ENCODE results near the gene IL9. TPM values are rescaled to one million over a fixed set of nuclear protein-coding genes. Genes with fewer than 3 reads are reported as not detected.
"Not testable (repeated sequence)": the region's sequence is repeated elsewhere in the genome, so short reads cannot be mapped to it uniquely, and the experiment has no call there.

The IL9 gene
- total RNA-seq, 1 experiment from 2014 or later, result not detected

- no peaks in the 10 kb centered on the region for H4K20me1 ChIP-seq (ENCODE audit: insufficient read depth, low read depth, low read length)
- no peak overlapping the region for H3K9ac ChIP-seq (ENCODE audit: low read length)
- no peaks in the 10 kb centered on the region for H3K79me2 ChIP-seq (ENCODE audit: low read length)
- DNase-seq, result no peak
- H2AFZ ChIP-seq (ENCODE audit: low read length), result no peak overlapping the region
- H3K4me1 ChIP-seq (ENCODE audit: low read length), result no peaks in the 10 kb centered on the region
- no peak overlapping the region for H3K4me2 ChIP-seq (ENCODE audit: low read depth, low read length, poor library complexity, severe bottlenecking)
- H3K36me3 ChIP-seq (ENCODE audit: insufficient read depth, low read length), result no peaks in the 10 kb centered on the region
- H3K9me3 ChIP-seq (ENCODE audit: low read length), result no peaks in the 10 kb centered on the region
- H3K9me2 ChIP-seq (replicated peaks; ENCODE audit: insufficient read depth, low read length), result no peaks in the 10 kb centered on the region
- no peak overlapping the region for H3K27ac ChIP-seq (ENCODE audit: low read length)
- no peak overlapping the region for H3K4me3 ChIP-seq (ENCODE audit: low read length)
- no peaks in the 10 kb centered on the region for H3K27me3 ChIP-seq (ENCODE audit: low read length)
Observed at GRCh38 chr5:135862744-135863143, 32.9 kb downstream of the IL9 start.

GRCh38 chr5:135862086-135862485 is 33.6 kb downstream of the IL9 start:
- H3K4me3 ChIP-seq (ENCODE audit: low read length), result no peak overlapping the region
- H3K9me3 ChIP-seq (ENCODE audit: low read length), result no peaks in the 10 kb centered on the region
- no peaks in the 10 kb centered on the region for H3K4me1 ChIP-seq (ENCODE audit: low read length)
- H2AFZ ChIP-seq (ENCODE audit: low read length), result no peak overlapping the region
- H3K4me2 ChIP-seq (ENCODE audit: low read depth, low read length, poor library complexity, severe bottlenecking), result no peak overlapping the region
- H3K36me3 ChIP-seq (ENCODE audit: insufficient read depth, low read length), result no peaks in the 10 kb centered on the region
- no peaks in the 10 kb centered on the region for H3K9me2 ChIP-seq (replicated peaks; ENCODE audit: insufficient read depth, low read length)
- no peaks in the 10 kb centered on the region for H3K27me3 ChIP-seq (ENCODE audit: low read length)
- H3K9ac ChIP-seq (ENCODE audit: low read length), result no peak overlapping the region
- H4K20me1 ChIP-seq (ENCODE audit: insufficient read depth, low read depth, low read length), result no peaks in the 10 kb centered on the region
- H3K79me2 ChIP-seq (ENCODE audit: low read length), result no peaks in the 10 kb centered on the region
- H3K27ac ChIP-seq (ENCODE audit: low read length), result no peak overlapping the region
- DNase-seq, result no peak

DNA sequence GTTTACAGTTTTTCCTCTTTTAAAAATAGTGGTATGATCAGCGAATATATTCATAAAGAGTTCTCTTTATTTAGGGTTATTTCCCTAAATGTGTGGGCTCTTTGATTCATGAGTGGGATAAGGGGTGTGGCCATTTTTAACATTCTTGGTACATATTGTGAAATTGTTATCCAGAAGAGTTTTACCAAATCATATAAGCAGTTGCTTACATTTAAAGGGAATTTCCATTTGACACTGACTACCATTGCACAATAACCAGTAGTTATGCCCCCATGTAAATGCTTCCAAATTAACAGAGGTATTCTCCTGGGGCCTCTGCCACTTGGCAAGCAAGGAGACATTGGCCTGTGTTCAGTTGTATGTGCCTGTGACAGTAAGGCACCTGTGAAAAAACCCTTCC is 34.0 kb downstream of the IL9 start:
- no peak for DNase-seq
- no peak overlapping the region for H3K4me3 ChIP-seq (ENCODE audit: low read length)
- H3K9ac ChIP-seq (ENCODE audit: low read length), result no peak overlapping the region
- no peaks in the 10 kb centered on the region for H3K79me2 ChIP-seq (ENCODE audit: low read length)
- H3K4me2 ChIP-seq (ENCODE audit: low read depth, low read length, poor library complexity, severe bottlenecking), result no peak overlapping the region
- no peaks in the 10 kb centered on the region for H3K27me3 ChIP-seq (ENCODE audit: low read length)
- no peak overlapping the region for H3K27ac ChIP-seq (ENCODE audit: low read length)
- H3K4me1 ChIP-seq (ENCODE audit: low read length), result no peaks in the 10 kb centered on the region
- no peaks in the 10 kb centered on the region for H3K9me3 ChIP-seq (ENCODE audit: low read length)
- no peaks in the 10 kb centered on the region for H4K20me1 ChIP-seq (ENCODE audit: insufficient read depth, low read depth, low read length)
- no peaks in the 10 kb centered on the region for H3K36me3 ChIP-seq (ENCODE audit: insufficient read depth, low read length)
- H2AFZ ChIP-seq (ENCODE audit: low read length), result no peak overlapping the region
- H3K9me2 ChIP-seq (replicated peaks; ENCODE audit: insufficient read depth, low read length), result no peaks in the 10 kb centered on the region

DNA sequence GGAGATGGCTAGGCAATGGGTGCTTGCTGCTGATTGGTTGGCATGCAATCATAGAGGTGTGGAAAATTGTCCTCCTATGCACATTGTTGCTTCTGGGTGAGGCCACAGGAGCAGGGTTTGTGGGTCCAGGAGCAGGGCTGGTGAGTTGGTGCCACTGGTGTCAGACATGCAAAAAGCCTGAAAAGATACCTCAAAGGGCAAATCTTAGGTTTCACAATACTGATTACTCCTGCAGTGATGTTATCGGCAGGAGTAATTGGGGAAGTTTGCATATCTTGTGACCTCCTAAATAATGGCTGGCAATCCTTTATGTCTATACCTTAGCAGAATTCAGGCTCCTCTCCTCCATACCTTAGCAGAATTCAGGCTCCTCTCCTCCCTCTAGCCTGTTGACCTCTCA is 36.0 kb downstream of the IL9 start:
- Histone ChIP-seq H3K9me3 (ENCODE audit: low read length) (no peaks in the 10 kb centered on the region), H3K9ac (ENCODE audit: low read length) (no peak overlapping the region), H3K27me3 (ENCODE audit: low read length) (no peaks in the 10 kb centered on the region), H3K4me2 (ENCODE audit: low read depth, low read length, poor library complexity, severe bottlenecking) (no peak overlapping the region), H4K20me1 (ENCODE audit: insufficient read depth, low read depth, low read length) (no peaks in the 10 kb centered on the region), H3K4me3 (ENCODE audit: low read length) (no peak overlapping the region), H3K9me2 (replicated peaks; ENCODE audit: insufficient read depth, low read length) (no peaks in the 10 kb centered on the region), H2AFZ (ENCODE audit: low read length) (no peak overlapping the region), H3K4me1 (ENCODE audit: low read length) (no peaks in the 10 kb centered on the region), H3K36me3 (ENCODE audit: insufficient read depth, low read length) (no peaks in the 10 kb centered on the region), H3K27ac (ENCODE audit: low read length) (no peak overlapping the region), H3K79me2 (ENCODE audit: low read length) (no peaks in the 10 kb centered on the region)
- no peak for DNase-seq

- not testable (repeated sequence) for H3K36me3 ChIP-seq (ENCODE audit: insufficient read depth, low read length); H3K27ac ChIP-seq (ENCODE audit: low read length); DNase-seq; H3K27me3 ChIP-seq (ENCODE audit: low read length); H3K9me2 ChIP-seq (replicated peaks; ENCODE audit: insufficient read depth, low read length); H3K4me2 ChIP-seq (ENCODE audit: low read depth, low read length, poor library complexity, severe bottlenecking); H3K9ac ChIP-seq (ENCODE audit: low read length); H3K4me3 ChIP-seq (ENCODE audit: low read length); H3K79me2 ChIP-seq (ENCODE audit: low read length); H4K20me1 ChIP-seq (ENCODE audit: insufficient read depth, low read depth, low read length); H2AFZ ChIP-seq (ENCODE audit: low read length); H3K9me3 ChIP-seq (ENCODE audit: low read length); H3K4me1 ChIP-seq (ENCODE audit: low read length)
Observed at GRCh38 chr5:135859186-135859585, 36.5 kb downstream of the IL9 start.

GRCh38 chr5:135857630-135858311 is 37.9 kb downstream of the IL9 start:
- no peaks in the 10 kb centered on the region for H3K9me3 ChIP-seq (ENCODE audit: low read length)
- no peak overlapping the region for H3K9ac ChIP-seq (ENCODE audit: low read length)
- no peak overlapping the region for H2AFZ ChIP-seq (ENCODE audit: low read length)
- no peaks in the 10 kb centered on the region for H4K20me1 ChIP-seq (ENCODE audit: insufficient read depth, low read depth, low read length)
- H3K79me2 ChIP-seq (ENCODE audit: low read length), result no peaks in the 10 kb centered on the region
- H3K27ac ChIP-seq (ENCODE audit: low read length), result no peak overlapping the region
- H3K4me3 ChIP-seq (ENCODE audit: low read length), result no peak overlapping the region
- no peaks in the 10 kb centered on the region for H3K9me2 ChIP-seq (replicated peaks; ENCODE audit: insufficient read depth, low read length)
- no peaks in the 10 kb centered on the region for H3K4me1 ChIP-seq (ENCODE audit: low read length)
- H3K36me3 ChIP-seq (ENCODE audit: insufficient read depth, low read length), result no peaks in the 10 kb centered on the region
- no peak for DNase-seq
- no peak overlapping the region for H3K4me2 ChIP-seq (ENCODE audit: low read depth, low read length, poor library complexity, severe bottlenecking)
- no peaks in the 10 kb centered on the region for H3K27me3 ChIP-seq (ENCODE audit: low read length)

GRCh38 chr5:135851915-135852845 is 43.5 kb downstream of the IL9 start:
- no peak overlapping the region for H2AFZ ChIP-seq (ENCODE audit: low read length)
- no peaks in the 10 kb centered on the region for H3K9me3 ChIP-seq (ENCODE audit: low read length)
- H3K4me1 ChIP-seq (ENCODE audit: low read length), result no peaks in the 10 kb centered on the region
- no peaks in the 10 kb centered on the region for H3K27me3 ChIP-seq (ENCODE audit: low read length)
- H3K36me3 ChIP-seq (ENCODE audit: insufficient read depth, low read length), result no peaks in the 10 kb centered on the region
- H3K79me2 ChIP-seq (ENCODE audit: low read length), result no peaks in the 10 kb centered on the region
- no peaks in the 10 kb centered on the region for H3K9me2 ChIP-seq (replicated peaks; ENCODE audit: insufficient read depth, low read length)
- H3K9ac ChIP-seq (ENCODE audit: low read length), result no peak overlapping the region
- H3K4me3 ChIP-seq (ENCODE audit: low read length), result no peak overlapping the region
- H4K20me1 ChIP-seq (ENCODE audit: insufficient read depth, low read depth, low read length), result no peaks in the 10 kb centered on the region
- no peak overlapping the region for H3K27ac ChIP-seq (ENCODE audit: low read length)
- no peak for DNase-seq
- no peak overlapping the region for H3K4me2 ChIP-seq (ENCODE audit: low read depth, low read length, poor library complexity, severe bottlenecking)

GRCh38 chr5:135851186-135851914 is 44.3 kb downstream of the IL9 start:
- Histone ChIP-seq H3K9ac (ENCODE audit: low read length) (no peak overlapping the region), H3K4me1 (ENCODE audit: low read length) (no peaks in the 10 kb centered on the region), H3K79me2 (ENCODE audit: low read length) (no peaks in the 10 kb centered on the region), H3K9me3 (ENCODE audit: low read length) (no peaks in the 10 kb centered on the region), H2AFZ (ENCODE audit: low read length) (no peak overlapping the region), H4K20me1 (ENCODE audit: insufficient read depth, low read depth, low read length) (no peaks in the 10 kb centered on the region), H3K9me2 (replicated peaks; ENCODE audit: insufficient read depth, low read length) (no peaks in the 10 kb centered on the region), H3K4me2 (ENCODE audit: low read depth, low read length, poor library complexity, severe bottlenecking) (no peak overlapping the region), H3K4me3 (ENCODE audit: low read length) (no peak overlapping the region), H3K36me3 (ENCODE audit: insufficient read depth, low read length) (no peaks in the 10 kb centered on the region), H3K27ac (ENCODE audit: low read length) (no peak overlapping the region), H3K27me3 (ENCODE audit: low read length) (no peaks in the 10 kb centered on the region)
- DNase-seq, result no peak
